HG02642 (cell line): ENCODE data around the gene FAM78A.
"Not testable (repeated sequence)": the region's sequence is repeated elsewhere in the genome, so short reads cannot be mapped to it uniquely, and the experiment has no call there.

Experiments used
- ATAC-seq: cut with Tn5 transposase; IDR thresholded peaks from one replicate; pipeline ENCODE4 v1.9.1; 2021; ENCODE audit warnings: mild to moderate bottlenecking; ENCODE audit not compliant: unreplicated experiment, poor library complexity

The FAM78A gene

GRCh38 chr9:131282688-131283422 is 6.5 kb upstream of the FAM78A start:
- ATAC-seq = no peak

- no peak for ATAC-seq
These were observed 5.9 kb upstream of the FAM78A start for GRCh38 chr9:131282175-131282574.

GRCh38 chr9:131281119-131281965 is 5.0 kb upstream of the FAM78A start:
- ATAC-seq = no peak

- no peak for ATAC-seq
These were observed 4.3 kb upstream of the FAM78A start for GRCh38 chr9:131280660-131281059.

GRCh38 chr9:131279863-131280570 is 3.7 kb upstream of the FAM78A start:
- no peak for ATAC-seq

- ATAC-seq = no peak
These were observed 3.0 kb upstream of the FAM78A start for GRCh38 chr9:131279196-131279862.

GRCh38 chr9:131278702-131279111 is 2.4 kb upstream of the FAM78A start:
- ATAC-seq = no peak

GRCh38 chr9:131277910-131278701 is 1.8 kb upstream of the FAM78A start:
- no peak for ATAC-seq

GRCh38 chr9:131277287-131277909 is 1.1 kb upstream of the FAM78A start:
- no peak for ATAC-seq

- no peak for ATAC-seq
These were observed 579 bp upstream of the FAM78A start for GRCh38 chr9:131276891-131277286.

- ATAC-seq = no peak
These were observed 797 bp downstream of the FAM78A start for GRCh38 chr9:131275332-131276093.

- no peak for ATAC-seq
These were observed 1.5 kb downstream of the FAM78A start for GRCh38 chr9:131274674-131275331.

- ATAC-seq = no peak
These were observed 2.2 kb downstream of the FAM78A start for GRCh38 chr9:131273856-131274673.

- no peak for ATAC-seq
These were observed 3.0 kb downstream of the FAM78A start for GRCh38 chr9:131273146-131273855.

- ATAC-seq = no peak
These were observed 4.1 kb downstream of the FAM78A start for GRCh38 chr9:131272212-131272611.

- no peak for ATAC-seq
These were observed 4.8 kb downstream of the FAM78A start for GRCh38 chr9:131271506-131271931.

GRCh38 chr9:131271016-131271273 is 5.4 kb downstream of the FAM78A start:
- ATAC-seq = not testable (repeated sequence)
